Liver (tissue), 9 donors: Measurements from ENCODE around the gene U2AF2. TPM values are rescaled to one million over a fixed set of nuclear protein-coding genes. Genes with fewer than 3 reads are reported as not detected.

ENCODE experiments used
- DNase-seq: peaks from one replicate; pipeline ENCODE4 v3.0.0-alpha.2; 2017; ENCODE audit warnings: low spot score
- H3K27ac ChIP-seq, 2 donors: one replicate each; pipeline ENCODE4 v1.7.0; 2013; ENCODE audit warnings: inconsistent platforms in 2 of 2, low read length in 2 of 2, control low read depth in 1 of 2, low read depth in 1 of 2, mild to moderate bottlenecking in 1 of 2
- H3K27me3 ChIP-seq, 4 donors: one replicate each; pipeline versions ENCODE4 v1.6.1 to v1.7.0; 2013; ENCODE audit warnings: low read length in 3 of 4, inconsistent platforms in 1 of 4, mild to moderate bottlenecking in 1 of 4, moderate library complexity in 1 of 4; ENCODE audit not compliant: control insufficient read depth in 4 of 4, insufficient read depth in 4 of 4
- H3K36me3 ChIP-seq, 4 donors: one replicate each; pipeline versions ENCODE4 v1.6.1 to v1.7.0; 2013; ENCODE audit warnings: low read length in 3 of 4, mild to moderate bottlenecking in 3 of 4, low read depth in 1 of 4, moderate library complexity in 1 of 4; ENCODE audit not compliant: control insufficient read depth in 4 of 4, insufficient read depth in 3 of 4
- H3K4me1 ChIP-seq, 4 donors: one replicate each; pipeline versions ENCODE4 v1.6.1 to v1.7.0; 2013; ENCODE audit warnings: low read length in 3 of 4, mild to moderate bottlenecking in 3 of 4, moderate library complexity in 1 of 4; ENCODE audit not compliant: control insufficient read depth in 4 of 4, insufficient read depth in 4 of 4
- H3K4me3 ChIP-seq, 3 donors: one replicate each; pipeline versions ENCODE4 v1.6.1 to v1.7.0; 2013; ENCODE audit warnings: low read length in 3 of 3, control low read depth in 1 of 3, low read depth in 1 of 3, mild to moderate bottlenecking in 1 of 3
- H3K9ac ChIP-seq, 2 donors: one replicate each; pipeline ENCODE4 v1.7.0; 2013; ENCODE audit warnings: low read length in 2 of 2, mild to moderate bottlenecking in 2 of 2, moderate library complexity in 2 of 2, control low read depth in 1 of 2, low read depth in 1 of 2
- H3K9me3 ChIP-seq, 4 donors: one replicate each; pipeline versions ENCODE4 v1.6.1 to v1.7.0; 2013; ENCODE audit warnings: low read length in 3 of 4; ENCODE audit not compliant: control insufficient read depth in 4 of 4
- ATF3 ChIP-seq: IDR thresholded peaks from 2 replicates; pipeline ENCODE4 v1.6.1; 2016; ENCODE audit warnings: antibody characterized with exemption
- EGR1 ChIP-seq, 2 donors: IDR thresholded peaks; 2 replicates each; pipeline ENCODE4 v1.6.1; 2016 to 2018; ENCODE audit warnings: antibody characterized with exemption in 2 of 2, low read depth in 2 of 2
- FOXA2 ChIP-seq: IDR thresholded peaks from 2 replicates; pipeline ENCODE4 v1.6.1; 2016; ENCODE audit warnings: antibody characterized with exemption
- GABPA ChIP-seq, 2 donors: IDR thresholded peaks in 1 of 2; conservative IDR thresholded peaks in 1 of 2; 2 replicates each; pipeline ENCODE4 v1.6.1; 2016; ENCODE audit warnings: antibody characterized with exemption in 2 of 2, mild to moderate bottlenecking in 1 of 2, moderate library complexity in 1 of 2
- HNF4A ChIP-seq, 2 donors: conservative IDR thresholded peaks; 2 replicates each; pipeline ENCODE4 v1.6.1; 2016; ENCODE audit warnings: antibody characterized with exemption in 2 of 2, mild to moderate bottlenecking in 2 of 2
- JUND ChIP-seq, 2 donors: IDR thresholded peaks; 2 replicates each; pipeline ENCODE4 v1.6.1; 2016; ENCODE audit warnings: antibody characterized with exemption in 2 of 2
- MAX ChIP-seq: IDR thresholded peaks from 2 replicates; pipeline ENCODE4 v1.6.1; 2016; ENCODE audit warnings: antibody characterized with exemption
- NR2F2 ChIP-seq: IDR thresholded peaks from 2 replicates; pipeline ENCODE4 v1.6.1; 2016; ENCODE audit warnings: antibody characterized with exemption
- RAD21 ChIP-seq, 2 donors: IDR thresholded peaks; 2 replicates each; pipeline ENCODE4 v1.6.1; 2016; ENCODE audit warnings: antibody characterized with exemption in 2 of 2, mild to moderate bottlenecking in 2 of 2
- RXRA ChIP-seq, 2 donors: IDR thresholded peaks; 2 replicates each; pipeline ENCODE4 v1.6.1; 2017 to 2018; ENCODE audit warnings: antibody characterized with exemption in 2 of 2, mild to moderate bottlenecking in 1 of 2
- SP1 ChIP-seq: IDR thresholded peaks from 2 replicates; pipeline ENCODE4 v1.6.1; 2018; ENCODE audit warnings: antibody characterized with exemption, mild to moderate bottlenecking
- ZBTB33 ChIP-seq: IDR thresholded peaks from 2 replicates; pipeline ENCODE4 v1.6.1; 2016; ENCODE audit warnings: antibody characterized with exemption
- WGBS: extraction: QIAGEN DNeasy Blood & Tissue Kit; methylation state at CpG from one replicate; pipeline ENCODE4 v1.1.7; 2013; 5-methylcytosine and 5-hydroxymethylcytosine counted together
- polyA plus RNA-seq, 2 donors: library from polyadenylated mRNA; stranded (reverse) in 1 of 2; unstranded in 1 of 2; fragments of 200-250 nt in 1 of 2; fragments of >200 nt in 1 of 2; fragmentation: Nextera tagmentation in 1 of 2; extraction: Ambion mirVana in 1 of 2; gene quantifications; one replicate each; pipeline versions ENCODE4 v1.2.1 to v1.2.3, GENCODE V29; 2013 to 2015
- total RNA-seq, 2 donors: library from RNA; depleted of rRNA; stranded (reverse); fragments of >200 nt; gene quantifications; one replicate each; pipeline ENCODE4 v1.2.3, GENCODE V29; 2014
- TF ChIP-seq, protein P1 (sequence below): IDR thresholded peaks from 2 replicates; pipeline ENCODE4 v1.6.1; 2016; ENCODE audit warnings: antibody characterized with exemption, mild to moderate bottlenecking
- TF ChIP-seq, protein P2 (sequence below): fragments of 150-350 bp; IDR thresholded peaks from 2 replicates; pipeline ENCODE4 v1.5.1; 2017; ENCODE audit warnings: improper control_type of control experiment, low read depth, low read length; ENCODE audit not compliant: missing input control
- donor health status: healthy.
- donor health status: healthy.
- donor health status: healthy.
- donor health status: healthy.
- donor health status: healthy.

Gene U2AF2
- total and polyA plus RNA-seq, 4 donors: 8.6 to 66.6 (median 51.2) TPM

- peak overlapping the region; percentile 87 to 94 (median 89) for H3K4me3 ChIP-seq
- WGBS: 54% methylated on average over 7 of the region's 7 CpGs
- H3K9me3 ChIP-seq: no peaks in the 10 kb centered on the region
- no peak for DNase-seq
- H3K36me3 ChIP-seq: peaks cover 1 to 14% (median 8%) of the 10 kb centered on the region in 4 donors
- no peaks in the 10 kb centered on the region for H3K27me3 ChIP-seq
- H3K9ac ChIP-seq: peak overlapping the region in 1 of 2 donors; percentile 74
- TF ChIP-seq MAX (no peak), FOXA2 (no peak), ATF3 (no peak), NR2F2 (no peak), EGR1 (IDR thresholded peaks at IDR 0.05; ENCODE audit: low read depth in 2 of 2) (no peak), GABPA (IDR thresholded peaks at IDR 0.05 in 1 of 2, conservative IDR thresholded peaks at IDR 0.05 in 1 of 2) (no peak), SP1 (no peak)
- TF ChIP-seq, protein P1, sequence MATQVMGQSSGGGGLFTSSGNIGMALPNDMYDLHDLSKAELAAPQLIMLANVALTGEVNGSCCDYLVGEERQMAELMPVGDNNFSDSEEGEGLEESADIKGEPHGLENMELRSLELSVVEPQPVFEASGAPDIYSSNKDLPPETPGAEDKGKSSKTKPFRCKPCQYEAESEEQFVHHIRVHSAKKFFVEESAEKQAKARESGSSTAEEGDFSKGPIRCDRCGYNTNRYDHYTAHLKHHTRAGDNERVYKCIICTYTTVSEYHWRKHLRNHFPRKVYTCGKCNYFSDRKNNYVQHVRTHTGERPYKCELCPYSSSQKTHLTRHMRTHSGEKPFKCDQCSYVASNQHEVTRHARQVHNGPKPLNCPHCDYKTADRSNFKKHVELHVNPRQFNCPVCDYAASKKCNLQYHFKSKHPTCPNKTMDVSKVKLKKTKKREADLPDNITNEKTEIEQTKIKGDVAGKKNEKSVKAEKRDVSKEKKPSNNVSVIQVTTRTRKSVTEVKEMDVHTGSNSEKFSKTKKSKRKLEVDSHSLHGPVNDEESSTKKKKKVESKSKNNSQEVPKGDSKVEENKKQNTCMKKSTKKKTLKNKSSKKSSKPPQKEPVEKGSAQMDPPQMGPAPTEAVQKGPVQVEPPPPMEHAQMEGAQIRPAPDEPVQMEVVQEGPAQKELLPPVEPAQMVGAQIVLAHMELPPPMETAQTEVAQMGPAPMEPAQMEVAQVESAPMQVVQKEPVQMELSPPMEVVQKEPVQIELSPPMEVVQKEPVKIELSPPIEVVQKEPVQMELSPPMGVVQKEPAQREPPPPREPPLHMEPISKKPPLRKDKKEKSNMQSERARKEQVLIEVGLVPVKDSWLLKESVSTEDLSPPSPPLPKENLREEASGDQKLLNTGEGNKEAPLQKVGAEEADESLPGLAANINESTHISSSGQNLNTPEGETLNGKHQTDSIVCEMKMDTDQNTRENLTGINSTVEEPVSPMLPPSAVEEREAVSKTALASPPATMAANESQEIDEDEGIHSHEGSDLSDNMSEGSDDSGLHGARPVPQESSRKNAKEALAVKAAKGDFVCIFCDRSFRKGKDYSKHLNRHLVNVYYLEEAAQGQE: no peak
- no peak overlapping the region for H3K27ac ChIP-seq
- peaks cover 8 to 40% (median 36%) of the 10 kb centered on the region in 4 donors for H3K4me1 ChIP-seq
These were observed 1.7 kb downstream of the U2AF2 start for GRCh38 chr19:55656552-55656951.

DNA sequence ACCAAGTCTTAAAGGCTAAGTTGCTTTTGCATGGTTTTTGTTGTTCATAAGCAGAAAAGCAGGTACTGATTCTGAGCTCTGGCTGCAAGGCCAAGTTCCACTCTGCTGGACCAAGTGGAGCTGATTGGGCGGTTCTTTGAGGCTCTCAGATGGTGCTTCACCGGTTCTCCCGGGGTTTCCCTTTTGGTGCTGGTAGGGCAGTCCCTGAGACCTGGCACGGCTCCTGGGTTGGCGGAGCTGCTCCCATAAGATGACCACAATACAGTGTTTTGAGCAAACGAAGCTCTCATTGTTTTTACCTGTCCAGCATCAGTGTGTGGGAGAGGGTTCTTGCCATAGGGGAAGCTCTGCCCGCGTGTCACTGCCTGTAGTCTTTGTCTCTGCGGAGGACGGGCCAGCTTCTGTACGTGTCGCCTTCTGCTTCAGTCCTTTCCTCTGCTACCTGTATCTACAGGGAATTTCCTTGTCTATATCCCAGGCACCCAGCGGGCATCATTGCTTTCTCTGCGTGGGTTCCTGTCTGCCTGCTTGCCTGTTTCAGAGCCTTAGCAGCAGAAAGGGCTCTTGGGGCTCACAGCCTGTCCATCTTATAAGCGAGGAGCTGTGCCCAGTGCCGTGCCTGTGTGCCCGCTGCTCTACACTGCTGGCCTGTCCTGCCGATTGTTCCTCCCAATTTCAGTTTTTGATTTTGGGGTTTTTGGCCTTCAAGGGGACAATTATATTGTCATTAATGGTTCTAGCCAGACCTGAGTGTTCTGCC is 2.3 kb downstream of the U2AF2 start:
- Histone ChIP-seq H3K36me3 (peaks cover 6 to 19% (median 11%) of the 10 kb centered on the region in 4 donors), H3K4me1 (peaks cover 8 to 40% (median 36%) of the 10 kb centered on the region in 4 donors), H3K4me3 (peak overlapping the region in 1 of 3 donors; percentile 8), H3K9ac (no peak overlapping the region), H3K27ac (no peak overlapping the region), H3K9me3 (no peaks in the 10 kb centered on the region), H3K27me3 (no peaks in the 10 kb centered on the region)
- 56% methylated on average over 18 of the region's 18 CpGs for WGBS
- no peak for DNase-seq
- TF ChIP-seq, protein P1: no peak
- TF ChIP-seq, protein P2, sequence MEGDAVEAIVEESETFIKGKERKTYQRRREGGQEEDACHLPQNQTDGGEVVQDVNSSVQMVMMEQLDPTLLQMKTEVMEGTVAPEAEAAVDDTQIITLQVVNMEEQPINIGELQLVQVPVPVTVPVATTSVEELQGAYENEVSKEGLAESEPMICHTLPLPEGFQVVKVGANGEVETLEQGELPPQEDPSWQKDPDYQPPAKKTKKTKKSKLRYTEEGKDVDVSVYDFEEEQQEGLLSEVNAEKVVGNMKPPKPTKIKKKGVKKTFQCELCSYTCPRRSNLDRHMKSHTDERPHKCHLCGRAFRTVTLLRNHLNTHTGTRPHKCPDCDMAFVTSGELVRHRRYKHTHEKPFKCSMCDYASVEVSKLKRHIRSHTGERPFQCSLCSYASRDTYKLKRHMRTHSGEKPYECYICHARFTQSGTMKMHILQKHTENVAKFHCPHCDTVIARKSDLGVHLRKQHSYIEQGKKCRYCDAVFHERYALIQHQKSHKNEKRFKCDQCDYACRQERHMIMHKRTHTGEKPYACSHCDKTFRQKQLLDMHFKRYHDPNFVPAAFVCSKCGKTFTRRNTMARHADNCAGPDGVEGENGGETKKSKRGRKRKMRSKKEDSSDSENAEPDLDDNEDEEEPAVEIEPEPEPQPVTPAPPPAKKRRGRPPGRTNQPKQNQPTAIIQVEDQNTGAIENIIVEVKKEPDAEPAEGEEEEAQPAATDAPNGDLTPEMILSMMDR: no peak
- TF ChIP-seq SP1 (no peak), ZBTB33 (no peak), GABPA (IDR thresholded peaks at IDR 0.05 in 1 of 2, conservative IDR thresholded peaks at IDR 0.05 in 1 of 2) (no peak), JUND (IDR thresholded peaks at IDR 0.05) (no peak), RXRA (IDR thresholded peaks at IDR 0.05) (no peak), RAD21 (IDR thresholded peaks at IDR 0.05) (no peak), HNF4A (conservative IDR thresholded peaks at IDR 0.05) (no peak), FOXA2 (no peak), ATF3 (no peak)
